HG03175 (cell line): ENCODE measurements around the gene RUFY3.
A peak's percentile ranks its signal among the peaks of the same experiment; 100 is the strongest.
"Not testable (repeated sequence)": the region's sequence is repeated elsewhere in the genome, so short reads cannot be mapped to it uniquely, and the experiment has no call there.

Experiments used
- ATAC-seq: cut with Tn5 transposase; IDR thresholded peaks from one replicate; pipeline ENCODE4 v1.9.1; 2021; ENCODE audit warnings: mild to moderate bottlenecking, moderate library complexity; ENCODE audit not compliant: unreplicated experiment

Gene RUFY3

DNA sequence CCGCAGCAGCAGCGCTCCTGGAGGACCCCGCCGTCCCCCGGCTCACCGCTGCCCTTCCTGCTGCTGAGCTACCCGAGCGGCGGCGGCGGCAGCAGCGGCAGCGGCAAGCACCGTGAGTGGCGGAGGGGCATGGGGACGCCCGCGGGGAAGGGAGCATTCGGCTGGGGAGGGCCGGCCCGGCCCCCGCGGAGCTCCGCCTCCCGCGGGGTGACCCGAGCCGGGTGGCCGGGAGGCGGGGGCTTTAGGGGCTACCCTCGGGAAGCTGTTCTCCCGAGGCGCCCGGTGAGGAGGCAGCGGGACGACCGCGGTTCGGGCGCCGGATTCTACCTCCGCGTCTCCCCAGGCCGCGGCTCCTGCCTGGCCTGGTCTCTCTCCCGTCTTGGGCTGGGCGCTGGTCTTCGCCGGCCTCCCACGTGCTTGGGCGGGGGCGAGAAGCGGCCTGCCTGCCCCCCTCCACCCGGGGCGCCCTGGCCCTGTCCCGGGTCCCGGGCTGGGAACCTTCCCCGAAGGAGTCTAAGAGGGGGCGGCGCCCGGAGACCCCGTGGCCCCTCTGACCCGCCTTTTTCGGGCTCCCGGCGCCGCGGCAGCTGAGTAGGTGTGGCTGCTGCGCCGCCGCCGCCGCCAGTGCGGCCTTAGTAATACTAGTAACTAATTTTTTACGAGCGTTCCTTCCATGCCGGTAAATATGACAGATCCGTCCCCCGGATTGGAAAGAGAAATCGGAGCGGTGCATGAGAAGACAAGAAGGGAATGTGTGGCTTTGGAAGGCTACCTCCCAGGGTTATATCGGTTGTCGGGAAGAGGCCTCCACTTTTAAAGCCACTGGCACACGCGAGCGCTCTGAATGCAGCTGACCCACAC, 16.4 kb upstream of the RUFY3 start:
- peak; percentile 59 for ATAC-seq

- ATAC-seq = no peak
Measured at GRCh38 chr4:70706044-70706461, 15.7 kb upstream of the RUFY3 start.

GRCh38 chr4:70706516-70706915, 15.2 kb upstream of the RUFY3 start:
- ATAC-seq = no peak

DNA sequence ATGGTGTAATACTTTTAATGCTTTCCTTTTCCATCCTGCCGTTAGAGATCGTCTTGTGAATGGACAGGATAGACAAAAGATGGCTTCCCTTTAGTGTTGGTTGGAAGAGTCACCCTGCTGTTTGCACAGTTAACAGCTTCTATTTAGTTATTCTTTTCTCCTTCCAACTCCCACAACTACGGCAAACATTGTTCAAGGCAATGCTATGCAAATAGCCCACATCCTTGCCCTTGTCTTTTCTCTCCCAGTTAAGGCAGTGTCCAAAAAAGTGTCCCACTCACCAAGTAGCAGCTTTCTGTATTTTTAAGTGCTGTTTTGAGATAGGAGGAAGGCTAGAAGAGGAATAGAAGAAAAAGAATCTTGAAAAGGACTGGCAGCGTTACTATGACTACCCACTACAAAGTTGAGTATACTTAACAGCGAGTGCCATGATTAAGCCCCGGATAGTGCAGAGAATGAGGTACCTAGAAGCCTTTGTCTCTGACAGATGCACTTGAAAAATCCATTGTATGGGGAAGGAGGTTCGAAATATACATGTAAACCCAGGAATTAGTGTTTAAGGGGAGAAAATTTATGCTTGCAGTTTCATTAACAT, 12.1 kb upstream of the RUFY3 start:
- no peak for ATAC-seq

DNA sequence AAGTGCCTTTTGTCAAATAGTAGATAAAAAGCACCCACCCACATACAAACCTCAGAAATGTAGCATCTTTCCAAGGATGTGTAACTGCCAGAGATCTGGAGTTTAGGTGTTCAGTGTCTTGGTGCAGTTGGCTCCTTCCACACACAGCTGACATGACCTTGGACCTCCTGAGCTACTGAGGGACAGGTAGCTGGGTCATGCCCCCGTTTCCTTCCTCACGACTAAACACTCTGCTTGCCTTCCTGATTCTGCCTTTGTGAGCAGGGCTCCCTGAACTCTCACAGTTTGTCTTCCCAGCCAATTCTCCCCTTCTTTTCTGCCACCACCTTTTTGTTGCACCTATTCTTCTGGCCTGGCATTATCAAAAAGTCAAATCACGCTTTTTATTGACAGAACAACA, 10.2 kb upstream of the RUFY3 start:
- no peak for ATAC-seq

- no peak for ATAC-seq
Measured at GRCh38 chr4:70712150-70712549, 9.6 kb upstream of the RUFY3 start.

DNA sequence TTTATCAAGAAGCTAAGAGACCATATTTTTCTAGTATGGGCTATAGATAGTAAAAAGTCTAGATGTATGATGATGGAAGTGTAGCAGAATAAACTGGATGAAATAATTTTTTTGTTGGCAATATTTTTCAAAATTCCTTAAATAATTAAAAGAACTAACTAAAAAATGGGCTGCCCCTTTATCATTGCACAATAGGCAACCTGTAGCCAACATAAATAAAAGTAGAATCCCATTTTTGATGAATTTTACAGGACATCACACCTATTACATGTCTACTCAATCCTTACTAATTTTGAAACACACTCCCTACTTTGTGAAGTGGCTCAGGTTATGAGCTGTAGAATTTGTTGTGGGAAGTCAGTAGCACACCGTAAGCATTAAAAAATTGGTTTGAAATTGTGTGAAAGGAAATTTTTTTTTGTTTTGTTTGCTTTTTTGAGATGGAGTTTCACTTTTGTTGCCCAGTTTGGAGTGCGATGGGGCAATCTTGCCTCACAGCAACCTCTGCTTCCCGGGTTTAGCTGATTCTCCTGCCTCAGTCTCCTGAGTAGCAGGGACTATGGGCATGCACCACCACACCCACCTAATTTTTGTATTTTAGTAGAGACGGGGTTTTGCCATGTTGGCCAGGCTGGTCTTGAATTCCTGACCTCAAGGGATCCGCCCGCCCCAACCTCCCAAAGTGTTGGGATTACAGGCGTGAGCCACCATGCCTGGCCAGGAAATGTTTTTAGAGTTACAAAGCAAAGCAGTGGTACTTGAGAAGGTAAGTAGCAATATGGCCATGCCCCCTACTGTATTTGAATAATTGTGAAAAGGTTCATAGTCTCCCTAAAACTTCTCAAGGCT, 8.9 kb upstream of the RUFY3 start:
- peak; percentile 0 for ATAC-seq

- ATAC-seq = peak; percentile 31
Measured at GRCh38 chr4:70713453-70714078, 8.2 kb upstream of the RUFY3 start.

DNA sequence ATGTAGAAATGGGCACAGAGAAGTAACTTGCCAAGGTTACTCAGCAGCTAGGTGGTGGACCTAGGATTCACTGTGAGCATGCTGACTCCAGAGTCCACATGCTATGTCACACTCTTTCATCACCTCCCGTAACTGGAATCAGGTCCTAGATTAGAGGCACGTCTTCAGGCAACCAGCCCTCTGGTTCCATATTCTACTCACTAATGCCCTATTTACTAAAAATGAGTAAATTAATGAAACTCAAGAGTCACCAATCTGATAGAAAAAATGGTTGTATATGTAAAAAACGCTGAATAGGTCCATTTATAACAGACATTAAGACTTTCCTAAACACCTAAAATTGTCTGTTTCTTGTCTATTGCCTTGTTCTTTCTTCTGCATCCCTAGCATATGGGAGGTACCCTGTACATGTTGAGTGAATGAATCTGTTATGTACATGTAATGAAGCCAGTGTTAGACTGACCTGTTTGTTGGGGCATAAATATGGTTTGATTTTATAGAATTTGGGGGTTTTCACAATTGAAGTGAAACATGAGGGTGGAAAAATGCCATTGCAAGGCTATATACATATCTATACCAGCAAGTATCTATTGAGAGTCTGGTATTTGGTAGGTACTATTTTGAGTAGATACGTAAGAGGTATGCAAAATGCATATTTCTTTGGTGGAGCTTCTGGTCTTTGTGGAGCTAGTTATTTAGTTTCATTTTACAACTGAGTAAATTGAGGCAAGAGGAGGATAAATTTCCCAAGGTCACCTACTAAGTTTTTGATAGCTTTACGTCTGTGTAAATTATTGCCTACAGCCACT, 7.5 kb upstream of the RUFY3 start:
- peak; percentile 52 for ATAC-seq

GRCh38 chr4:70715097-70715496, 6.7 kb upstream of the RUFY3 start:
- peak; percentile 9 for ATAC-seq

DNA sequence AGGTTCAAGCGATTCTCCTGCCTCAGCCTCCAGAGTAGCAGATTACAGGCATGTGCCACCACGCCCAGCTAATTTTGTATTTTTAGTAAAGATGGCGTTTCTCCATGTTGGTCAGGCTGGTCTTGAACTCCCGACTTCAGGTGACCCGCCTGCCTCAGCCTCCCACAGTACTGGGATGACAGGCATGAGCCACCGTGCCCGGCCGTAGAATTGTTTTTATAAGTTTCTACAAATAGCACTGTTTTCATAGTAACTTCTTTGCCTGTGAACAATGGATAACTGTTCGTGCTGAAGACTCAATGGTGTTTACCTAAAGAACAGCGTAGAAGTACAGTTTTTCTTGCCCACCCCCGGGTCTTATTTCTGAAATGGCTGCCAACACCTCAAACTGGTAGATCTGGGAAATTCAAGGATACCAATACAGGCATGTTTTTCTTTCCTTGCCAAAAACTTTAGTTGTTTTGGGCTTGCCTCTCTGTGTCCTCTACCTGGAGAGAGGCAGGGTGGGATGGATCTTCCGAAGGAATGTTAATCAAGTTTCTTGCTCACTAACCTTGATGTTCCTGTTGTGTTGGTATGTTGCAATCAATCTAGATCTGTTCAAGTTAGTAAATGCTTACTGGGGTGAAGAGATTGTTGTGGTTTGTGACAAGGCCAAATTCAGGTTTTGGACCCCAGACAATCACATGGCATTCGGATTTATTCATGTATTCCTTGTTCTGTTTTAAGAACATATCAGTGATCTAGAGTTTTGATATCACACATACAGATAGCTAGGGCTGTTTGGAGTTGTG, 2.8 kb upstream of the RUFY3 start:
- ATAC-seq = no peak

- no peak for ATAC-seq
Measured at GRCh38 chr4:70722199-70722791, 531 bp downstream of the RUFY3 start.

- ATAC-seq = no peak
Measured at GRCh38 chr4:70724463-70724862, 2.7 kb downstream of the RUFY3 start.

DNA sequence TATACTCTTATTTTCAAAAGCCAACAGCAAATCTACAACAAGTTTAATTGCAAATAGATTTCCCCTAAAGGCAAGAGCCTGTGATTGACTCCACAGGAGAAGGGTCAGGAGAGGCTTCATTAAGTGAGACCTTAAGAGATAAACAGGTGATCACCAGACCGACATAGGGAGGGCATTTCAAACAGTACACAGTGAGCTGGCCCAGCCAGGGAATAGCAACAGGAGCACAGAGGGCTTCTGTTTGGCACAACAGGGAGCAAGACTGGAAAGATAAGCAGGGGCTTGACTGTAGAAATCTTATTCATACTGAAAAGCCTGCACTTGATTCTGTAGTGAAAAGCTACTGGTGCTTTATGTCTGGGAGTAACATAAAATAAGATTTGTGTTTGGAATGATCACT, 3.9 kb downstream of the RUFY3 start:
- no peak for ATAC-seq

GRCh38 chr4:70726515-70726914, 4.8 kb downstream of the RUFY3 start:
- ATAC-seq = not testable (repeated sequence)

- no peak for ATAC-seq
Measured at GRCh38 chr4:70728091-70728490, 6.3 kb downstream of the RUFY3 start.

DNA sequence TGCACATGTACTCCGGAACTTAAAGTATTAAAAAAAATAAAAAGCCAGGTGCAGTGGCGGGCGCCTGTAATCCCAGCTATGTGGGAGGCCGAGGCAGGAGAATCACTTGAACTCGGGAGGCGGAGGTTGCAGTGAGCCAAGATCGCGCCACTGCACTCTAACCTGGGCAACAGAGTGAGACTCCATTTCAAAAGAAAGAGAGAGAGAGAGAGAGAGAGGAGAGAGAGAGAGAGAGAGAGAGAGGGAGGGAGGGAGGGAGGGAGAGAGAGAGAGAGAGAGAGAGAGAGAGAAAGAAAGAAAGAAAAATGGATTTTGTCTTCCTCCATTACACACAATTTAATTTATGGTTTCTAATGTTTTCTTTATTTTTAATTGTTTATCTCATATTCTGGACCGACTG, 11.1 kb downstream of the RUFY3 start:
- ATAC-seq = not testable (repeated sequence)

DNA sequence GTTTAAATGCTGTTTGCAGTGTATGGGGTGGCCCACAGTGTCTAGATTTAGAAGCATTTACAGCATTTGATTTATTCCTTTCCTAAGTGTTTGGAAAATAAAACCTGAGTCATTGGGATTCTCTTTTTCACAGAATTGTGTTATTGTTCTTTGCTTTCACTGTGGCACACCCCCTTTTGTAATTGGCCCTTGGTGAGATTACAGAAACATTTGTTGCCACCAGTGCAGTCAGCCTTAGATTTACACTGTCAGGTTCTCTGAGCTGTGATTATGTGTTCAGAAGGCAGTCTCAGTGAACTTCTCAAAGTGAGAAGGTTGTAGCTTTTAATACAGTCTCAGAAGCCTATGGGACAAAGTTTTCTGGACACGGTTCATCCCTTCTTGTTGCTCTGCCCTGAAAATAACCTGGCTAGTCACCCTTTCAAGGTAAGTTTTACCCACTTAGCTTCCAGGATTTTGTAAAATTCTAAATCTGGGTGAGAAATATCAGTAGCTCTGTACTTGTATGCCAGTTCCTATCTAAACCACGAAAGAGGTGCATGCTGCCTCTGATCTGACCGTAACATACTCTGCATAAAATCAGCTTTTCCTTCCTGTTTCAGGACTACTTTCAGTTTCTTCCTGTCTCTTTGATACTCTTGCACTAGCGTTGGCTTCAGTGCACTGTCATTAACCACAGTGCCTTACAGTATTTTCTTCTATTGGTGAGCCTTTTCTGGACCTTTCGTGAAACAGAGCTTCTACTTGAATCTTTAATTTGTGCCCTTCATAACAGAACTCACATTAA, 12.6 kb downstream of the RUFY3 start:
- peak; percentile 92 for ATAC-seq
